GM18517 (cell line): ENCODE results near the gene ACSL3.
A peak's percentile ranks its signal among the peaks of the same experiment; 100 is the strongest.
"Not testable (repeated sequence)": the region's sequence is repeated elsewhere in the genome, so short reads cannot be mapped to it uniquely, and the experiment has no call there.

Source experiments
- ATAC-seq: cut with Tn5 transposase; IDR thresholded peaks from one replicate; pipeline ENCODE4 v1.9.1; 2021; ENCODE audit warnings: mild to moderate bottlenecking, moderate library complexity; ENCODE audit not compliant: unreplicated experiment

The ACSL3 gene

GRCh38 chr2:222860740-222861410 is at the start of gene ACSL3:
Gene ACSL3 (plus strand): TSS chr2:222861036. CDS start chr2:222908773, 47,737 bp downstream.
- peak; percentile 97 for ATAC-seq

GRCh38 chr2:222811828-222812227 is 49.0 kb upstream of the ACSL3 start:
- ATAC-seq, result no peak

GRCh38 chr2:222813177-222813843 is 47.5 kb upstream of the ACSL3 start:
- peak; percentile 98 for ATAC-seq

GRCh38 chr2:222819722-222820333 is 41.0 kb upstream of the ACSL3 start:
- no peak for ATAC-seq

- no peak for ATAC-seq
These were observed 37.5 kb upstream of the ACSL3 start for GRCh38 chr2:222823183-222823930.

GRCh38 chr2:222825031-222825430 is 35.8 kb upstream of the ACSL3 start:
- no peak for ATAC-seq

- no peak for ATAC-seq
These were observed 33.4 kb upstream of the ACSL3 start for GRCh38 chr2:222827417-222827816.

GRCh38 chr2:222828572-222828971 is 32.3 kb upstream of the ACSL3 start:
- no peak for ATAC-seq

GRCh38 chr2:222830164-222830563 is 30.7 kb upstream of the ACSL3 start:
- no peak for ATAC-seq

GRCh38 chr2:222833410-222833809 is 27.4 kb upstream of the ACSL3 start:
- ATAC-seq, result no peak

GRCh38 chr2:222835143-222835822 is 25.6 kb upstream of the ACSL3 start:
- no peak for ATAC-seq

GRCh38 chr2:222835823-222836151 is 25.0 kb upstream of the ACSL3 start:
- no peak for ATAC-seq

GRCh38 chr2:222837643-222838056 is 23.2 kb upstream of the ACSL3 start:
- ATAC-seq, result no peak

- no peak for ATAC-seq
These were observed 20.6 kb upstream of the ACSL3 start for GRCh38 chr2:222840060-222840802.

- ATAC-seq, result no peak
These were observed 18.2 kb upstream of the ACSL3 start for GRCh38 chr2:222842491-222843174.

GRCh38 chr2:222844323-222844722 is 16.5 kb upstream of the ACSL3 start:
- ATAC-seq, result no peak

- ATAC-seq, result not testable (repeated sequence)
These were observed 15.5 kb upstream of the ACSL3 start for GRCh38 chr2:222845314-222845713.

- ATAC-seq, result no peak
These were observed 14.8 kb upstream of the ACSL3 start for GRCh38 chr2:222846003-222846402.

GRCh38 chr2:222848031-222848430 is 12.8 kb upstream of the ACSL3 start:
- ATAC-seq, result not testable (repeated sequence)

- ATAC-seq, result no peak
These were observed 12.0 kb upstream of the ACSL3 start for GRCh38 chr2:222848862-222849261.
